H7 (cell line): ENCODE measurements around the gene ZNF689. TPM values are rescaled to one million over a fixed set of nuclear protein-coding genes. Genes with fewer than 3 reads are reported as not detected.
"Not testable (repeated sequence)": the region's sequence is repeated elsewhere in the genome, so short reads cannot be mapped to it uniquely, and the experiment has no call there.

Experiments
- DNase-seq: peaks from one replicate; pipeline ENCODE4 v3.0.0; 2012
- H3K27me3 ChIP-seq: 2 replicates; pipeline ENCODE4 v1.6.0; 2011; ENCODE audit warnings: mild to moderate bottlenecking, low read length; ENCODE audit not compliant: control insufficient read depth, insufficient read depth
- H3K36me3 ChIP-seq: replicated peaks from 2 replicates; pipeline ENCODE4 v1.5.1; 2011; ENCODE audit warnings: low read length; ENCODE audit not compliant: control insufficient read depth, insufficient read depth
- H3K4me3 ChIP-seq: 2 replicates; pipeline ENCODE4 v1.5.1; 2011; ENCODE audit warnings: low read depth, mild to moderate bottlenecking, control low read depth, low read length, moderate library complexity; ENCODE audit not compliant: insufficient read depth
- total RNA-seq: library from RNA; depleted of rRNA; stranded (reverse); fragments of >200 nt; shearing (Covaris generic); gene quantifications from 2 replicates; pipeline ENCODE4 v1.2.3, GENCODE V29; 2014

The ZNF689 gene
- total RNA-seq, 1 experiment from 2014 or later, result 17.3 TPM

GRCh38 chr16:30592871-30593270 lies 17.3 kb downstream of the ZNF689 start:
- no peak for DNase-seq
- Histone ChIP-seq H3K36me3 (no peaks in the 10 kb centered on the region), H3K4me3 (no peak overlapping the region), H3K27me3 (no peaks in the 10 kb centered on the region)

DNA sequence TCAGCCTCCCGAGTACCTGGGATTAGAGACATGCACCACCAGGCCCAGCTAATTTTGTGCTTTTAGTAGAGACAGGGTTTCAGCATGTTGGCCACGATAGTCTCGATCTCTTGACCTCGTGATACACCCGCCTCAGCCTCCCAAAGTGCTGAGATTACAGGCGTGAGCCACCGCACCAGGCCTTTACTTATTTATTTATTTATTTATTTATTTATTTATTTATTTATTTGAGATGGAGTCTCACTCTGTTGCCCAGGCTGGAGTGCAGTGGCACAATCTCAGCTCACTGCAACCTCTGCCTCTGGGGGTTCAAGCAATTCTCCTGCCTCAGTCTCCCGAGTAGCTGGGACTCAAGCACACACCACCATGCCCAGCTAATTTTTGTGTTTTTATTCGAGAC lies 19.3 kb downstream of the ZNF689 start:
- H3K36me3 ChIP-seq, H3K27me3 ChIP-seq, DNase-seq, H3K4me3 ChIP-seq: not testable (repeated sequence)

DNA sequence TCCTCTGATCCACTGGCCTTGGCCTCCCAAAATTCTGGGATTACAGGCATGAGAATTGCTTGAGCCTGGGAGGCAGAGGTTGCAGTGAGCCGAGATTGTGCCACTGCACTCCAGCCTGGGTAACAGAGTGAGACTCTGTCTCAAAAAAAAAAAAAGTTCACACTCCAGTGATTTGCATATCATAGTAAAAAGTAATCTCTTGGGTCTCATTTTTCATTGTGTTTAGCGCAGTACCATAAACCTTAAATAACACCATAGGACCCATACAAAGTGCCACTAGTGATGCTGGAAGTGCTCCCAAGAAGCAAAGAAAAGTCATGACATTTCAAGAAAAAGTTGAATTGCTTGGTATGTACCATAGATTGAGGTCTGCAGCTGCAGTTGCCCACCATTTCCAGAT lies 20.6 kb downstream of the ZNF689 start:
- not testable (repeated sequence) for H3K4me3 ChIP-seq, H3K27me3 ChIP-seq, DNase-seq, H3K36me3 ChIP-seq

GRCh38 chr16:30588651-30589050 lies 21.5 kb downstream of the ZNF689 start:
- no peak for DNase-seq
- no peak overlapping the region for H3K4me3 ChIP-seq
- H3K36me3 ChIP-seq, result no peaks in the 10 kb centered on the region; the same call in 1 of the 2 replicates
- no peaks in the 10 kb centered on the region for H3K27me3 ChIP-seq

GRCh38 chr16:30585400-30586191 lies 24.6 kb downstream of the ZNF689 start, which contains the start of gene ZNF785:
ZNF785 (minus strand) TSS chr16:30585697; CDS start chr16:30585611, 86 bp downstream.
- Histone ChIP-seq H3K27me3 (no peaks in the 10 kb centered on the region), H3K4me3 (peak within 1 kb of the TSS; percentile 95), H3K36me3 (peaks cover 7% of the 10 kb centered on the region)
- DNase-seq, result peak; percentile 99

DNA sequence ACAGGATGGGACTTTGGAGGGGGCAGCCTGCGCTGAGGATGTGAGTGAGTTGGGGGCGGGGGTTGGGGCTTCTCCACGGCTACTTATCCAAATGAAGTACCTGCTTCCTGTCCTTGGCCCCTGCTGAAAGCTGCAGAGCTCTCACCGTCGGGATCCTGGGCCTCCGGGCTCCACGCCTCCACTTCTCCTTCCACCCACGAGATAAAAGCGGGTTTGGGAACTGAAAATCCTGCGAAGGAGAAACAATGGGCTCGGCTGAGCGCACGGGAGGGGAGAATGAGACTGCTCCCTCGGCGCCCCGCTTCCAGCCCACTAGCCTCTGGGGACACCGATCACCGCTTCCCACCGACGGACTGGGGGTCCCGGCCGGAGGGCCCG lies 25.2 kb downstream of the ZNF689 start:
- Histone ChIP-seq H3K36me3 (peaks cover 7% of the 10 kb centered on the region), H3K27me3 (no peaks in the 10 kb centered on the region), H3K4me3 (peak overlapping the region; percentile 95)
- peak; percentile 80 for DNase-seq

- peak; percentile 33 for DNase-seq
- Histone ChIP-seq H3K36me3 (peaks cover 7% of the 10 kb centered on the region), H3K4me3 (no peak overlapping the region), H3K27me3 (no peaks in the 10 kb centered on the region)
Observed at GRCh38 chr16:30582611-30583340, 27.4 kb downstream of the ZNF689 start.

- no peaks in the 10 kb centered on the region for H3K27me3 ChIP-seq
- no peak overlapping the region for H3K4me3 ChIP-seq
- H3K36me3 ChIP-seq, result peaks cover 7% of the 10 kb centered on the region
- no peak for DNase-seq
Observed at GRCh38 chr16:30581457-30581856, 28.7 kb downstream of the ZNF689 start.

GRCh38 chr16:30574678-30575077 lies 35.5 kb downstream of the ZNF689 start:
- Histone ChIP-seq H3K27me3 (no peaks in the 10 kb centered on the region), H3K4me3 (no peak overlapping the region), H3K36me3 (no peaks in the 10 kb centered on the region; the same call in 1 of the 2 replicates)
- DNase-seq, result no peak

DNA sequence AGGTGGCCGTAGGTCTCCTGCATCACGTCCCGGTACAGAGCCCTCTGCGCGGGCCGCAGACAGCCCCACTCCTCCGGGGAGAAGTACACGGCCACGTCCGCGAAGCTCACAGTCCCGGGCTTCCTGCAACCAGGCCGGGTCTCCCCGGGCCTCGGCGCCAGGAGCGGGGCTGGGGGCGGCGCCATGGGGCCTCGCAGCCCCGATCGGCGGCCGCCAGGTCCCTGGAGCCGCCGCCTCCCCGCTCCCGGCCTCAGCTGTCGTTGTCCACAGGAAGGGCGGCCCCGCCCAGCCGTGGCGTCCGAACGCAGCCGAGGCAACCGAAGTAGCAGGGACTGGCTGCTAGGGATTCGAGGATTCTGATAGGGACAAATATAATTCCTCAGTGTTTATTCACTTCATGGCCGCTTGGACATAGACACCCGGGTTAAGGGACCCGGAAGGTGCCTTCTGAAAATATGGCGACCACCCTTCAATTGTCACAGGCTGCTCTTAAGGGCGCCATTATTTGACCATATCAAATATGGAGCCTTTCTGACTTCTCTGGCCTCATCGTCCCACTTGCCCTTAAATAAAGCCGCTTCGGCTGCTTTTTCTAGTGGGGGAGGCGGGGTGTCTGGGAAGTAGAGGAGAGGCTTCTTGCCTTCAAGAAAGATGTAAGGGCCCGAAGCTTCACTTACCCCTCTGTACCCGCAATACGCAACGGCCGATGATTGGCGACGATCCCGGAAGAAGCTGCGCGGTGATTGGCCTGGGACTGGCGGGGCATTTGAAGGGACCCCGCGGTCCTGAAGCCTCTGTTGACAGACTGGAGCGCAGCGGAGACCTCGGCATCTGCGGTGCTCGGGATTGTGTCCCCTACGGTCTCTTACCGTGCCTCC lies 38.5 kb downstream of the ZNF689 start, which contains the start of gene ZNF688:
Gene ZNF688 (minus strand): TSS at position 270 of the 878 bp plus-strand sequence. CDS start 85 bp downstream, at position 185.
- H3K27me3 ChIP-seq, result no peaks in the 10 kb centered on the region
- H3K36me3 ChIP-seq, result no peaks in the 10 kb centered on the region; the same call in 1 of the 2 replicates
- peak; percentile 98 for DNase-seq
- peak within 1 kb of the TSS; percentile 67 for H3K4me3 ChIP-seq

DNA sequence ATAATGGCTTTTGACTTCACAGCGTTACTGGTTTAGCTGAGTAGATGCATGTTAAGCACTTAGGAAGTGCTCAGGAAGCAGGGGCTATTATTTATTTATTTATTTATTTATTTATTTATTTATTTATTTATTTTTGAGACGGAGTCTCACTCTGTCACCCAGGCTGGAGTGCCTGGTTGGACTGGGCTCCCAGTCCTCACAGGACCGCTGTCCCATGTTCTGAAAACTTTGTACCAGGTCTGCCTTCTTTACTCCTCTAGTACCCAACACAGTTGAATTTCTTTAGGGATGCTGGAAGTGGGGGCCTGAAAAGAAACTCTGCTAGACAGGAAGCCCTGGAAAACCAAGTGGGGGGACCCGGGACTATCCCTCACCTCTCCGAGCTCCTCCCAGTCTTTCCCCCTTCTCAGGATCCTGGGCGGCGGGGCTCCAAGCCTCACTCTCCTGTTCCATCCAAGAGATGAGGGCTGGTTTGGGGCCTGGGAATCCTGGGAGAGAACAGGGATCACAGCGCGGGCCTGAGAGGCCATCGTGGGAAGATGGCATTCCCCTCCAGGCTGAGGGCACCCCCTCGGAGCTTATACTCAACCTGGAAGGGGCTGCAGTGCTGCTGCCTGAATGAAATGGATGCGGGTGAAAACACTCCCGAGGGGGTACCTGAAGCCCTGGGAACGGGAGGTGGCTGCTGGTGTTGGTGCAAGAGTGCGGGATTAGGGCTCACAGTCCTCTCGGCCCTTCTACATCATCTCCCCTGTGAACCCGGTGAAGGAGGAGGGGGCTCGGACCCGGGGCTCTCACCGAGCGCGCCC lies 39.3 kb downstream of the ZNF689 start:
- peak; percentile 81 for DNase-seq
- Histone ChIP-seq H3K4me3 (peak overlapping the region; percentile 67), H3K27me3 (no peaks in the 10 kb centered on the region), H3K36me3 (no peaks in the 10 kb centered on the region; the same call in 1 of the 2 replicates)

GRCh38 chr16:30569746-30570635 lies 40.2 kb downstream of the ZNF689 start:
- Histone ChIP-seq H3K4me3 (no peak overlapping the region), H3K27me3 (no peaks in the 10 kb centered on the region), H3K36me3 (no peaks in the 10 kb centered on the region; the same call in 1 of the 2 replicates)
- DNase-seq, result peak; percentile 56

DNA sequence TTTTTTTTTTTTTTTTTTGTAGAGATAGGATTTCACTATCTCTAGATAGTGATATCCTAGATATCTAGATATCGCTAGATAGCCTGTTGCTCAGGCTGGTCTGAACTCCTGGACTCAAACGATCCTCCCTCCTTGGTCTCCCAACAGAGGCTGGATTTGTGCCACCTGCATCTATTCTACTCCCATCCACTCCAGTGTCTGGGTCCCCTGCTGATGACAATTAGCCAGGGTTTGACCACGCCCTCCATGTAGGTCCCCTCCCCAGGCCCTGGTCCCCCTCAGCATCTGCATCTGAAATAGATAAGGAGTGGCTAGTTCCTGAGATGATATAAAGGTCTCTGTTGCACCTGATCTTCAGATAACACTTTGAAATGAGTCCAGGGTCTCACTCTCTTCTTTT lies 40.9 kb downstream of the ZNF689 start:
- no peak for DNase-seq
- H3K4me3 ChIP-seq, result no peak overlapping the region
- H3K27me3 ChIP-seq, result no peaks in the 10 kb centered on the region
- no peaks in the 10 kb centered on the region; the same call in 1 of the 2 replicates for H3K36me3 ChIP-seq
